Keratinocyte (primary cell): Measurements from ENCODE around the gene NYAP2.

Experiments used
- CTCF ChIP-seq, 3 experiments: IDR thresholded peaks in 1 of 3; conservative IDR thresholded peaks in 1 of 3; optimal IDR thresholded peaks in 1 of 3; 2 replicates in 2 of 3; 3 replicates in 1 of 3; pipeline versions ENCODE3 to v1.5.1; 2011; ENCODE audit warnings: low read length in 3 of 3, mild to moderate bottlenecking in 3 of 3, moderate library complexity in 2 of 3, control low read depth in 1 of 3, inconsistent platforms in 1 of 3; ENCODE audit not compliant: insufficient read depth in 2 of 3; ENCODE audit errors: extremely low read depth in 1 of 3
- EZH2 ChIP-seq: IDR thresholded peaks from one replicate; pipeline ENCODE4 v1.6.1; 2012; ENCODE audit warnings: inconsistent platforms, mild to moderate bottlenecking, low read length, moderate library complexity

- TF ChIP-seq CTCF (optimal IDR thresholded peaks at IDR 0.05 in 1 of 3, IDR thresholded peaks at IDR 0.05 in 1 of 3, conservative IDR thresholded peaks at IDR 0.05 in 1 of 3; ENCODE audit: extremely low read depth in 1 of 3, insufficient read depth in 2 of 3, low read length in 3 of 3) (no peak), EZH2 (no peak)
These were observed 43.7 kb upstream of the NYAP2 start for GRCh38 chr2:225355788-225356187.
